GM19455 (cell line): ENCODE results near the gene FAM20A.

Source experiments
- ATAC-seq: cut with Tn5 transposase; IDR thresholded peaks from one replicate; pipeline ENCODE4 v1.9.1; 2021; ENCODE audit not compliant: unreplicated experiment

Gene FAM20A

GRCh38 chr17:68567581-68567980, 33.6 kb downstream of the FAM20A start:
- ATAC-seq, result no peak

GRCh38 chr17:68567035-68567434, 34.1 kb downstream of the FAM20A start:
- no peak for ATAC-seq

GRCh38 chr17:68566442-68566738, 34.8 kb downstream of the FAM20A start:
- no peak for ATAC-seq

- no peak for ATAC-seq
Measured at GRCh38 chr17:68565661-68566441, 35.3 kb downstream of the FAM20A start.

- no peak for ATAC-seq
Measured at GRCh38 chr17:68564415-68565111, 36.6 kb downstream of the FAM20A start.

GRCh38 chr17:68562736-68563135, 38.4 kb downstream of the FAM20A start:
- ATAC-seq, result no peak

- ATAC-seq, result no peak
Measured at GRCh38 chr17:68560966-68561720, 40.0 kb downstream of the FAM20A start.

GRCh38 chr17:68559316-68559715, 41.9 kb downstream of the FAM20A start:
- ATAC-seq, result no peak

- no peak for ATAC-seq
Measured at GRCh38 chr17:68556551-68556950, 44.6 kb downstream of the FAM20A start.

- ATAC-seq, result no peak
Measured at GRCh38 chr17:68544111-68544915, 56.9 kb downstream of the FAM20A start.

- ATAC-seq, result no peak
Measured at GRCh38 chr17:68542698-68543463, 58.3 kb downstream of the FAM20A start.

- no peak for ATAC-seq
Measured at GRCh38 chr17:68541816-68542215, 59.4 kb downstream of the FAM20A start.

GRCh38 chr17:68540981-68541380, 60.2 kb downstream of the FAM20A start:
- ATAC-seq, result no peak

- no peak for ATAC-seq
Measured at GRCh38 chr17:68539548-68540467, 61.4 kb downstream of the FAM20A start.

GRCh38 chr17:68535922-68536321, 65.2 kb downstream of the FAM20A start:
- ATAC-seq, result no peak

GRCh38 chr17:68534695-68535088, 66.5 kb downstream of the FAM20A start:
- no peak for ATAC-seq

- ATAC-seq, result no peak
Measured at GRCh38 chr17:68533887-68534694, 67.1 kb downstream of the FAM20A start.

- no peak for ATAC-seq
Measured at GRCh38 chr17:68532826-68533225, 68.3 kb downstream of the FAM20A start.

GRCh38 chr17:68531252-68531651, 69.9 kb downstream of the FAM20A start:
- ATAC-seq, result no peak
